GM23338 (cell line): Measurements from ENCODE around the gene TANC2. TPM values are rescaled to one million over a fixed set of nuclear protein-coding genes. Genes with fewer than 3 reads are reported as not detected.

ENCODE experiments used
- ATAC-seq: fragments of 200-7000 bp; cut with Tn5 transposase; 3 replicates; pipeline ENCODE4 v1.9.1; 2020
- DNase-seq: peaks from one replicate; pipeline ENCODE4 v3.0.0-alpha.2; 2015; ENCODE audit warnings: low spot score
- H2AFZ ChIP-seq: fragments of 200-600 bp; sonication (generic); 2 replicates; pipeline ENCODE4 v1.8.0; 2016; ENCODE audit warnings: antibody characterized with exemption, mild to moderate bottlenecking, moderate library complexity
- H3F3A ChIP-seq: fragments of 200-600 bp; sonication (generic); replicated peaks from 2 replicates; pipeline ENCODE4 v1.8.0; 2017; ENCODE audit warnings: antibody characterized with exemption, mixed run types, low read depth
- H3K27ac ChIP-seq: fragments of 200-600 bp; sonication (generic); 2 replicates; pipeline ENCODE4 v1.6.1; 2016; ENCODE audit warnings: low read depth
- H3K27me3 ChIP-seq: fragments of 200-600 bp; sonication (generic); 2 replicates; pipeline ENCODE4 v1.8.0; 2016; ENCODE audit warnings: mild to moderate bottlenecking, mixed run types, moderate library complexity; ENCODE audit not compliant: insufficient read depth
- H3K36me3 ChIP-seq: fragments of 200-600 bp; sonication (generic); 2 replicates; pipeline ENCODE4 v1.8.0; 2016; ENCODE audit warnings: mild to moderate bottlenecking; ENCODE audit not compliant: insufficient read depth
- H3K4me1 ChIP-seq: fragments of 200-600 bp; sonication (generic); 2 replicates; pipeline ENCODE4 v1.8.0; 2016; ENCODE audit warnings: mild to moderate bottlenecking, moderate library complexity; ENCODE audit not compliant: insufficient read depth
- H3K4me2 ChIP-seq: fragments of 200-600 bp; sonication (generic); 2 replicates; pipeline ENCODE4 v1.7.1; 2017; ENCODE audit warnings: mixed run types
- H3K4me3 ChIP-seq: fragments of 200-600 bp; sonication (generic); 2 replicates; pipeline ENCODE4 v1.6.1; 2016; ENCODE audit warnings: mixed run types
- H3K79me2 ChIP-seq: fragments of 200-600 bp; sonication (generic); replicated peaks from 2 replicates; pipeline ENCODE4 v1.8.0; 2017; ENCODE audit warnings: mild to moderate bottlenecking; ENCODE audit not compliant: insufficient read depth
- H3K9me2 ChIP-seq: fragments of 200-600 bp; sonication (generic); 2 replicates; pipeline ENCODE4 v1.8.0; 2017; ENCODE audit not compliant: insufficient read depth
- H4K20me1 ChIP-seq: fragments of 200-600 bp; sonication (generic); replicated peaks from 2 replicates; pipeline ENCODE4 v1.8.0; 2017; ENCODE audit warnings: mild to moderate bottlenecking; ENCODE audit not compliant: insufficient read depth
- H3K27ac Mint-ChIP-seq: 2 replicates; pipeline ENCODE4 v1.8.0; 2020; ENCODE audit warnings: inconsistent platforms, mild to moderate bottlenecking, moderate library complexity, mixed read lengths
- H3K27me3 Mint-ChIP-seq: 3 replicates; pipeline ENCODE4 v1.8.0; 2022; ENCODE audit warnings: low read depth, mild to moderate bottlenecking, moderate library complexity, mixed read lengths, inconsistent platforms; ENCODE audit not compliant: insufficient read depth, poor library complexity
- H3K36me3 Mint-ChIP-seq: 3 replicates; pipeline ENCODE4 v1.8.0; 2021; ENCODE audit warnings: low read depth, mild to moderate bottlenecking, inconsistent platforms, moderate library complexity, mixed read lengths
- H3K4me1 Mint-ChIP-seq: 3 replicates; pipeline ENCODE4 v1.8.0; 2020; ENCODE audit warnings: mild to moderate bottlenecking, inconsistent platforms, mixed read lengths
- H3K4me3 Mint-ChIP-seq: 3 replicates; pipeline ENCODE4 v1.8.0; 2021; ENCODE audit warnings: moderate library complexity, mild to moderate bottlenecking, inconsistent platforms, mixed read lengths
- H3K9me3 Mint-ChIP-seq: 3 replicates; pipeline ENCODE4 v1.8.0; 2020; ENCODE audit warnings: moderate library complexity, mild to moderate bottlenecking, inconsistent platforms, mixed read lengths
- CREB1 ChIP-seq: fragments of 250-450 bp; sonication (Bioruptor Pico); IDR thresholded peaks from 2 replicates; pipeline ENCODE4 v1.5.0; 2020; ENCODE audit warnings: low read depth, mild to moderate bottlenecking, moderate library complexity
- ETS1 ChIP-seq: IDR thresholded peaks from 2 replicates; pipeline ENCODE4 v1.6.1; 2016; ENCODE audit warnings: antibody characterized with exemption
- EZH2 ChIP-seq: fragments of 200-600 bp; sonication (generic); IDR thresholded peaks from one replicate; pipeline ENCODE4 v1.8.0; 2017; ENCODE audit warnings: antibody characterized with exemption, mild to moderate bottlenecking, low read depth; ENCODE audit not compliant: unreplicated experiment
- EZH2phosphoT487 ChIP-seq: fragments of 200-600 bp; sonication (generic); IDR thresholded peaks from one replicate; pipeline ENCODE4 v1.8.1; 2018; ENCODE audit warnings: antibody characterized with exemption; ENCODE audit not compliant: unreplicated experiment
- JUNB ChIP-seq: IDR thresholded peaks from one replicate; pipeline ENCODE4 v1.6.1; 2016; ENCODE audit warnings: antibody characterized with exemption; ENCODE audit not compliant: unreplicated experiment
- NANOG ChIP-seq: IDR thresholded peaks from 2 replicates; pipeline ENCODE4 v1.6.1; 2016; ENCODE audit warnings: antibody characterized with exemption, borderline replicate concordance
- POLR2AphosphoS5 ChIP-seq: IDR thresholded peaks from 2 replicates; pipeline ENCODE4 v1.6.1; 2016; ENCODE audit warnings: antibody characterized with exemption, low read depth
- STAT1 ChIP-seq: IDR thresholded peaks from one replicate; pipeline ENCODE4 v1.6.1; 2016; ENCODE audit warnings: antibody characterized with exemption; ENCODE audit not compliant: unreplicated experiment
- ZNF114 ChIP-seq: fragments of 250-450 bp; sonication (Bioruptor Pico); IDR thresholded peaks from 2 replicates; pipeline ENCODE4 v1.5.0; 2020; ENCODE audit warnings: mild to moderate bottlenecking, moderate library complexity
- ZNF331 ChIP-seq: fragments of 250-450 bp; sonication (Bioruptor Pico); IDR thresholded peaks from 2 replicates; pipeline ENCODE4 v1.5.0; 2020; ENCODE audit warnings: low read depth, mild to moderate bottlenecking, moderate library complexity
- polyA plus RNA-seq: library from polyadenylated mRNA; unstranded; fragments of >200 nt; fragmentation: Nextera tagmentation; extraction: Ambion mirVana; gene quantifications from 2 replicates; pipeline ENCODE4 v1.2.1, GENCODE V29; 2016
- total RNA-seq: library from RNA; depleted of rRNA; stranded (reverse); fragments of >200 nt; shearing (Covaris generic); gene quantifications from 2 replicates; pipeline ENCODE4 v1.2.3, GENCODE V29; 2014
- TF ChIP-seq, protein P1 (sequence below): IDR thresholded peaks from one replicate; pipeline ENCODE4 v1.6.1; 2018; ENCODE audit warnings: antibody characterized with exemption; ENCODE audit not compliant: unreplicated experiment
- TF ChIP-seq, protein P2 (sequence below), 2 experiments: fragments of 200-600 bp in 1 of 2; sonication (generic) in 1 of 2; conservative IDR thresholded peaks; 2 replicates each; pipeline versions ENCODE4 v1.5.1 to v1.6.1; 2016 to 2017; ENCODE audit warnings: antibody characterized with exemption in 2 of 2, low read depth in 2 of 2, mild to moderate bottlenecking in 2 of 2, moderate library complexity in 1 of 2
- TF ChIP-seq, protein P3 (sequence below): fragments of 250-450 bp; sonication (Bioruptor Pico); IDR thresholded peaks from 2 replicates; pipeline ENCODE4 v1.5.0; 2020; ENCODE audit warnings: mild to moderate bottlenecking, moderate library complexity

The TANC2 gene
- total and polyA plus RNA-seq, 2 experiments from 2014 or later: 1.7 to 5.9 TPM

GRCh38 chr17:62967205-62967529 is 1.1 kb downstream of the TANC2 start:
- Mint-ChIP-seq H3K4me1 (peaks cover 29% of the 10 kb centered on the region), H3K27ac (no peak overlapping the region), H3K9me3 (peaks cover 11% of the 10 kb centered on the region; the same call in 2 of the 3 replicates), H3K27me3 (peaks cover 20% of the 10 kb centered on the region), H3K4me3 (peak overlapping the region; percentile 86), H3K36me3 (peaks cover 4% of the 10 kb centered on the region; the same call in 2 of the 3 replicates)
- Histone ChIP-seq H2AFZ (peak overlapping the region; percentile 87; the same call in 1 of the 2 replicates), H3K27ac (no peak overlapping the region), H4K20me1 (no peaks in the 10 kb centered on the region; the same call in 1 of the 2 replicates), H3K9me2 (no peaks in the 10 kb centered on the region), H3F3A (0 out of 2 replicates have a peak, but pooled peaks cover 3% of the 10 kb centered on the region), H3K4me3 (peak overlapping the region; percentile 76), H3K4me2 (peak overlapping the region; percentile 94), H3K79me2 (no peaks in the 10 kb centered on the region; the same call in none of the 2 replicates), H3K4me1 (peaks cover 17% of the 10 kb centered on the region), H3K36me3 (no peaks in the 10 kb centered on the region), H3K27me3 (peaks cover 36% of the 10 kb centered on the region)
- TF ChIP-seq, protein P1, sequence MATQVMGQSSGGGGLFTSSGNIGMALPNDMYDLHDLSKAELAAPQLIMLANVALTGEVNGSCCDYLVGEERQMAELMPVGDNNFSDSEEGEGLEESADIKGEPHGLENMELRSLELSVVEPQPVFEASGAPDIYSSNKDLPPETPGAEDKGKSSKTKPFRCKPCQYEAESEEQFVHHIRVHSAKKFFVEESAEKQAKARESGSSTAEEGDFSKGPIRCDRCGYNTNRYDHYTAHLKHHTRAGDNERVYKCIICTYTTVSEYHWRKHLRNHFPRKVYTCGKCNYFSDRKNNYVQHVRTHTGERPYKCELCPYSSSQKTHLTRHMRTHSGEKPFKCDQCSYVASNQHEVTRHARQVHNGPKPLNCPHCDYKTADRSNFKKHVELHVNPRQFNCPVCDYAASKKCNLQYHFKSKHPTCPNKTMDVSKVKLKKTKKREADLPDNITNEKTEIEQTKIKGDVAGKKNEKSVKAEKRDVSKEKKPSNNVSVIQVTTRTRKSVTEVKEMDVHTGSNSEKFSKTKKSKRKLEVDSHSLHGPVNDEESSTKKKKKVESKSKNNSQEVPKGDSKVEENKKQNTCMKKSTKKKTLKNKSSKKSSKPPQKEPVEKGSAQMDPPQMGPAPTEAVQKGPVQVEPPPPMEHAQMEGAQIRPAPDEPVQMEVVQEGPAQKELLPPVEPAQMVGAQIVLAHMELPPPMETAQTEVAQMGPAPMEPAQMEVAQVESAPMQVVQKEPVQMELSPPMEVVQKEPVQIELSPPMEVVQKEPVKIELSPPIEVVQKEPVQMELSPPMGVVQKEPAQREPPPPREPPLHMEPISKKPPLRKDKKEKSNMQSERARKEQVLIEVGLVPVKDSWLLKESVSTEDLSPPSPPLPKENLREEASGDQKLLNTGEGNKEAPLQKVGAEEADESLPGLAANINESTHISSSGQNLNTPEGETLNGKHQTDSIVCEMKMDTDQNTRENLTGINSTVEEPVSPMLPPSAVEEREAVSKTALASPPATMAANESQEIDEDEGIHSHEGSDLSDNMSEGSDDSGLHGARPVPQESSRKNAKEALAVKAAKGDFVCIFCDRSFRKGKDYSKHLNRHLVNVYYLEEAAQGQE: no peak
- TF ChIP-seq ZNF114 (no peak), ZNF331 (no peak), POLR2AphosphoS5 (no peak), EZH2phosphoT487 (no peak), EZH2 (no peak), NANOG (no peak), CREB1 (CRISPR knock-in tag) (no peak), ETS1 (no peak), JUNB (no peak), STAT1 (no peak)
- TF ChIP-seq, protein P2, sequence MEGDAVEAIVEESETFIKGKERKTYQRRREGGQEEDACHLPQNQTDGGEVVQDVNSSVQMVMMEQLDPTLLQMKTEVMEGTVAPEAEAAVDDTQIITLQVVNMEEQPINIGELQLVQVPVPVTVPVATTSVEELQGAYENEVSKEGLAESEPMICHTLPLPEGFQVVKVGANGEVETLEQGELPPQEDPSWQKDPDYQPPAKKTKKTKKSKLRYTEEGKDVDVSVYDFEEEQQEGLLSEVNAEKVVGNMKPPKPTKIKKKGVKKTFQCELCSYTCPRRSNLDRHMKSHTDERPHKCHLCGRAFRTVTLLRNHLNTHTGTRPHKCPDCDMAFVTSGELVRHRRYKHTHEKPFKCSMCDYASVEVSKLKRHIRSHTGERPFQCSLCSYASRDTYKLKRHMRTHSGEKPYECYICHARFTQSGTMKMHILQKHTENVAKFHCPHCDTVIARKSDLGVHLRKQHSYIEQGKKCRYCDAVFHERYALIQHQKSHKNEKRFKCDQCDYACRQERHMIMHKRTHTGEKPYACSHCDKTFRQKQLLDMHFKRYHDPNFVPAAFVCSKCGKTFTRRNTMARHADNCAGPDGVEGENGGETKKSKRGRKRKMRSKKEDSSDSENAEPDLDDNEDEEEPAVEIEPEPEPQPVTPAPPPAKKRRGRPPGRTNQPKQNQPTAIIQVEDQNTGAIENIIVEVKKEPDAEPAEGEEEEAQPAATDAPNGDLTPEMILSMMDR (conservative IDR thresholded peaks at IDR 0.05; ENCODE audit: low read depth in 2 of 2): no peak
- TF ChIP-seq, protein P3, sequence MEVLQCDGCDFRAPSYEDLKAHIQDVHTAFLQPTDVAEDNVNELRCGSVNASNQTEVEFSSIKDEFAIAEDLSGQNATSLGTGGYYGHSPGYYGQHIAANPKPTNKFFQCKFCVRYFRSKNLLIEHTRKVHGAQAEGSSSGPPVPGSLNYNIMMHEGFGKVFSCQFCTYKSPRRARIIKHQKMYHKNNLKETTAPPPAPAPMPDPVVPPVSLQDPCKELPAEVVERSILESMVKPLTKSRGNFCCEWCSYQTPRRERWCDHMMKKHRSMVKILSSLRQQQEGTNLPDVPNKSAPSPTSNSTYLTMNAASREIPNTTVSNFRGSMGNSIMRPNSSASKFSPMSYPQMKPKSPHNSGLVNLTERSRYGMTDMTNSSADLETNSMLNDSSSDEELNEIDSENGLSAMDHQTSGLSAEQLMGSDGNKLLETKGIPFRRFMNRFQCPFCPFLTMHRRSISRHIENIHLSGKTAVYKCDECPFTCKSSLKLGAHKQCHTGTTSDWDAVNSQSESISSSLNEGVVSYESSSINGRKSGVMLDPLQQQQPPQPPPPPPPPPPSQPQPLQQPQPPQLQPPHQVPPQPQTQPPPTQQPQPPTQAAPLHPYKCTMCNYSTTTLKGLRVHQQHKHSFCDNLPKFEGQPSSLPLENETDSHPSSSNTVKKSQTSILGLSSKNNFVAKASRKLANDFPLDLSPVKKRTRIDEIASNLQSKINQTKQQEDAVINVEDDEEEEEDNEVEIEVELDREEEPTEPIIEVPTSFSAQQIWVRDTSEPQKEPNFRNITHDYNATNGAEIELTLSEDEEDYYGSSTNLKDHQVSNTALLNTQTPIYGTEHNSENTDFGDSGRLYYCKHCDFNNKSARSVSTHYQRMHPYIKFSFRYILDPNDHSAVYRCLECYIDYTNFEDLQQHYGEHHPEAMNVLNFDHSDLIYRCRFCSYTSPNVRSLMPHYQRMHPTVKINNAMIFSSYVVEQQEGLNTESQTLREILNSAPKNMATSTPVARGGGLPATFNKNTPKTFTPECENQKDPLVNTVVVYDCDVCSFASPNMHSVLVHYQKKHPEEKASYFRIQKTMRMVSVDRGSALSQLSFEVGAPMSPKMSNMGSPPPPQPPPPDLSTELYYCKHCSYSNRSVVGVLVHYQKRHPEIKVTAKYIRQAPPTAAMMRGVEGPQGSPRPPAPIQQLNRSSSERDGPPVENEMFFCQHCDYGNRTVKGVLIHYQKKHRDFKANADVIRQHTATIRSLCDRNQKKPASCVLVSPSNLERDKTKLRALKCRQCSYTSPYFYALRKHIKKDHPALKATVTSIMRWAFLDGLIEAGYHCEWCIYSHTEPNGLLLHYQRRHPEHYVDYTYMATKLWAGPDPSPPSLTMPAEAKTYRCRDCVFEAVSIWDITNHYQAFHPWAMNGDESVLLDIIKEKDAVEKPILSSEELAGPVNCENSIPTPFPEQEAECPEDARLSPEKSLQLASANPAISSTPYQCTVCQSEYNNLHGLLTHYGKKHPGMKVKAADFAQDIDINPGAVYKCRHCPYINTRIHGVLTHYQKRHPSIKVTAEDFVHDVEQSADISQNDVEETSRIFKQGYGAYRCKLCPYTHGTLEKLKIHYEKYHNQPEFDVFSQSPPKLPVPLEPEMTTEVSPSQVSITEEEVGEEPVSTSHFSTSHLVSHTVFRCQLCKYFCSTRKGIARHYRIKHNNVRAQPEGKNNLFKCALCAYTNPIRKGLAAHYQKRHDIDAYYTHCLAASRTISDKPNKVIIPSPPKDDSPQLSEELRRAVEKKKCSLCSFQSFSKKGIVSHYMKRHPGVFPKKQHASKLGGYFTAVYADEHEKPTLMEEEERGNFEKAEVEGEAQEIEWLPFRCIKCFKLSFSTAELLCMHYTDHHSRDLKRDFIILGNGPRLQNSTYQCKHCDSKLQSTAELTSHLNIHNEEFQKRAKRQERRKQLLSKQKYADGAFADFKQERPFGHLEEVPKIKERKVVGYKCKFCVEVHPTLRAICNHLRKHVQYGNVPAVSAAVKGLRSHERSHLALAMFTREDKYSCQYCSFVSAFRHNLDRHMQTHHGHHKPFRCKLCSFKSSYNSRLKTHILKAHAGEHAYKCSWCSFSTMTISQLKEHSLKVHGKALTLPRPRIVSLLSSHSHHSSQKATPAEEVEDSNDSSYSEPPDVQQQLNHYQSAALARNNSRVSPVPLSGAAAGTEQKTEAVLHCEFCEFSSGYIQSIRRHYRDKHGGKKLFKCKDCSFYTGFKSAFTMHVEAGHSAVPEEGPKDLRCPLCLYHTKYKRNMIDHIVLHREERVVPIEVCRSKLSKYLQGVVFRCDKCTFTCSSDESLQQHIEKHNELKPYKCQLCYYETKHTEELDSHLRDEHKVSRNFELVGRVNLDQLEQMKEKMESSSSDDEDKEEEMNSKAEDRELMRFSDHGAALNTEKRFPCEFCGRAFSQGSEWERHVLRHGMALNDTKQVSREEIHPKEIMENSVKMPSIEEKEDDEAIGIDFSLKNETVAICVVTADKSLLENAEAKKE (CRISPR knock-in tag): no peak
- DNase-seq (no peak), ATAC-seq (no peak)
